ENCODE data around the gene KRTCAP2.

GRCh38 chr1:155179112-155180031 is 6.3 kb upstream of the KRTCAP2 start:
- TF ChIP-seq, protein P1, sequence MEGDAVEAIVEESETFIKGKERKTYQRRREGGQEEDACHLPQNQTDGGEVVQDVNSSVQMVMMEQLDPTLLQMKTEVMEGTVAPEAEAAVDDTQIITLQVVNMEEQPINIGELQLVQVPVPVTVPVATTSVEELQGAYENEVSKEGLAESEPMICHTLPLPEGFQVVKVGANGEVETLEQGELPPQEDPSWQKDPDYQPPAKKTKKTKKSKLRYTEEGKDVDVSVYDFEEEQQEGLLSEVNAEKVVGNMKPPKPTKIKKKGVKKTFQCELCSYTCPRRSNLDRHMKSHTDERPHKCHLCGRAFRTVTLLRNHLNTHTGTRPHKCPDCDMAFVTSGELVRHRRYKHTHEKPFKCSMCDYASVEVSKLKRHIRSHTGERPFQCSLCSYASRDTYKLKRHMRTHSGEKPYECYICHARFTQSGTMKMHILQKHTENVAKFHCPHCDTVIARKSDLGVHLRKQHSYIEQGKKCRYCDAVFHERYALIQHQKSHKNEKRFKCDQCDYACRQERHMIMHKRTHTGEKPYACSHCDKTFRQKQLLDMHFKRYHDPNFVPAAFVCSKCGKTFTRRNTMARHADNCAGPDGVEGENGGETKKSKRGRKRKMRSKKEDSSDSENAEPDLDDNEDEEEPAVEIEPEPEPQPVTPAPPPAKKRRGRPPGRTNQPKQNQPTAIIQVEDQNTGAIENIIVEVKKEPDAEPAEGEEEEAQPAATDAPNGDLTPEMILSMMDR (IDR thresholded peaks at IDR 0.05; ENCODE audit: low read depth, low read length, missing input control) = no peak
- TF ChIP-seq HNF4A (conservative IDR thresholded peaks at IDR 0.05) = no peak
- TF ChIP-seq TAF1 (conservative IDR thresholded peaks at IDR 0.05) = no peak
- no peak for TF ChIP-seq GABPA (IDR thresholded peaks at IDR 0.05 in 1 of 2, conservative IDR thresholded peaks at IDR 0.05 in 1 of 2)
- TF ChIP-seq, protein P2, sequence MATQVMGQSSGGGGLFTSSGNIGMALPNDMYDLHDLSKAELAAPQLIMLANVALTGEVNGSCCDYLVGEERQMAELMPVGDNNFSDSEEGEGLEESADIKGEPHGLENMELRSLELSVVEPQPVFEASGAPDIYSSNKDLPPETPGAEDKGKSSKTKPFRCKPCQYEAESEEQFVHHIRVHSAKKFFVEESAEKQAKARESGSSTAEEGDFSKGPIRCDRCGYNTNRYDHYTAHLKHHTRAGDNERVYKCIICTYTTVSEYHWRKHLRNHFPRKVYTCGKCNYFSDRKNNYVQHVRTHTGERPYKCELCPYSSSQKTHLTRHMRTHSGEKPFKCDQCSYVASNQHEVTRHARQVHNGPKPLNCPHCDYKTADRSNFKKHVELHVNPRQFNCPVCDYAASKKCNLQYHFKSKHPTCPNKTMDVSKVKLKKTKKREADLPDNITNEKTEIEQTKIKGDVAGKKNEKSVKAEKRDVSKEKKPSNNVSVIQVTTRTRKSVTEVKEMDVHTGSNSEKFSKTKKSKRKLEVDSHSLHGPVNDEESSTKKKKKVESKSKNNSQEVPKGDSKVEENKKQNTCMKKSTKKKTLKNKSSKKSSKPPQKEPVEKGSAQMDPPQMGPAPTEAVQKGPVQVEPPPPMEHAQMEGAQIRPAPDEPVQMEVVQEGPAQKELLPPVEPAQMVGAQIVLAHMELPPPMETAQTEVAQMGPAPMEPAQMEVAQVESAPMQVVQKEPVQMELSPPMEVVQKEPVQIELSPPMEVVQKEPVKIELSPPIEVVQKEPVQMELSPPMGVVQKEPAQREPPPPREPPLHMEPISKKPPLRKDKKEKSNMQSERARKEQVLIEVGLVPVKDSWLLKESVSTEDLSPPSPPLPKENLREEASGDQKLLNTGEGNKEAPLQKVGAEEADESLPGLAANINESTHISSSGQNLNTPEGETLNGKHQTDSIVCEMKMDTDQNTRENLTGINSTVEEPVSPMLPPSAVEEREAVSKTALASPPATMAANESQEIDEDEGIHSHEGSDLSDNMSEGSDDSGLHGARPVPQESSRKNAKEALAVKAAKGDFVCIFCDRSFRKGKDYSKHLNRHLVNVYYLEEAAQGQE (IDR thresholded peaks at IDR 0.05) = no peak
- no peak for TF ChIP-seq YY1 (IDR thresholded peaks at IDR 0.05)
